GM23338 (cell line): ENCODE measurements around the gene KCNK1. TPM values are rescaled to one million over a fixed set of nuclear protein-coding genes. Genes with fewer than 3 reads are reported as not detected.

Experiments
- ATAC-seq: fragments of 200-7000 bp; cut with Tn5 transposase; 3 replicates; pipeline ENCODE4 v1.9.1; 2020
- DNase-seq: peaks from one replicate; pipeline ENCODE4 v3.0.0-alpha.2; 2015; ENCODE audit warnings: low spot score
- H2AFZ ChIP-seq: fragments of 200-600 bp; sonication (generic); 2 replicates; pipeline ENCODE4 v1.8.0; 2016; ENCODE audit warnings: antibody characterized with exemption, mild to moderate bottlenecking, moderate library complexity
- H3F3A ChIP-seq: fragments of 200-600 bp; sonication (generic); replicated peaks from 2 replicates; pipeline ENCODE4 v1.8.0; 2017; ENCODE audit warnings: antibody characterized with exemption, mixed run types, low read depth
- H3K27ac ChIP-seq: fragments of 200-600 bp; sonication (generic); 2 replicates; pipeline ENCODE4 v1.6.1; 2016; ENCODE audit warnings: low read depth
- H3K27me3 ChIP-seq: fragments of 200-600 bp; sonication (generic); 2 replicates; pipeline ENCODE4 v1.8.0; 2016; ENCODE audit warnings: mild to moderate bottlenecking, mixed run types, moderate library complexity; ENCODE audit not compliant: insufficient read depth
- H3K36me3 ChIP-seq: fragments of 200-600 bp; sonication (generic); 2 replicates; pipeline ENCODE4 v1.8.0; 2016; ENCODE audit warnings: mild to moderate bottlenecking; ENCODE audit not compliant: insufficient read depth
- H3K4me1 ChIP-seq: fragments of 200-600 bp; sonication (generic); 2 replicates; pipeline ENCODE4 v1.8.0; 2016; ENCODE audit warnings: mild to moderate bottlenecking, moderate library complexity; ENCODE audit not compliant: insufficient read depth
- H3K4me2 ChIP-seq: fragments of 200-600 bp; sonication (generic); 2 replicates; pipeline ENCODE4 v1.7.1; 2017; ENCODE audit warnings: mixed run types
- H3K4me3 ChIP-seq: fragments of 200-600 bp; sonication (generic); 2 replicates; pipeline ENCODE4 v1.6.1; 2016; ENCODE audit warnings: mixed run types
- H3K79me2 ChIP-seq: fragments of 200-600 bp; sonication (generic); replicated peaks from 2 replicates; pipeline ENCODE4 v1.8.0; 2017; ENCODE audit warnings: mild to moderate bottlenecking; ENCODE audit not compliant: insufficient read depth
- H3K9me2 ChIP-seq: fragments of 200-600 bp; sonication (generic); 2 replicates; pipeline ENCODE4 v1.8.0; 2017; ENCODE audit not compliant: insufficient read depth
- H4K20me1 ChIP-seq: fragments of 200-600 bp; sonication (generic); replicated peaks from 2 replicates; pipeline ENCODE4 v1.8.0; 2017; ENCODE audit warnings: mild to moderate bottlenecking; ENCODE audit not compliant: insufficient read depth
- H3K27ac Mint-ChIP-seq: 2 replicates; pipeline ENCODE4 v1.8.0; 2020; ENCODE audit warnings: inconsistent platforms, mild to moderate bottlenecking, moderate library complexity, mixed read lengths
- H3K27me3 Mint-ChIP-seq: 3 replicates; pipeline ENCODE4 v1.8.0; 2022; ENCODE audit warnings: low read depth, mild to moderate bottlenecking, moderate library complexity, mixed read lengths, inconsistent platforms; ENCODE audit not compliant: insufficient read depth, poor library complexity
- H3K36me3 Mint-ChIP-seq: 3 replicates; pipeline ENCODE4 v1.8.0; 2021; ENCODE audit warnings: low read depth, mild to moderate bottlenecking, inconsistent platforms, moderate library complexity, mixed read lengths
- H3K4me1 Mint-ChIP-seq: 3 replicates; pipeline ENCODE4 v1.8.0; 2020; ENCODE audit warnings: mild to moderate bottlenecking, inconsistent platforms, mixed read lengths
- H3K4me3 Mint-ChIP-seq: 3 replicates; pipeline ENCODE4 v1.8.0; 2021; ENCODE audit warnings: moderate library complexity, mild to moderate bottlenecking, inconsistent platforms, mixed read lengths
- H3K9me3 Mint-ChIP-seq: 3 replicates; pipeline ENCODE4 v1.8.0; 2020; ENCODE audit warnings: moderate library complexity, mild to moderate bottlenecking, inconsistent platforms, mixed read lengths
- CTCF ChIP-seq, 2 experiments: fragments of 200-600 bp in 1 of 2; sonication (generic) in 1 of 2; conservative IDR thresholded peaks; 2 replicates each; pipeline versions ENCODE4 v1.5.1 to v1.6.1; 2016 to 2017; ENCODE audit warnings: antibody characterized with exemption in 2 of 2, low read depth in 2 of 2, mild to moderate bottlenecking in 2 of 2, moderate library complexity in 1 of 2
- EZH2 ChIP-seq: fragments of 200-600 bp; sonication (generic); IDR thresholded peaks from one replicate; pipeline ENCODE4 v1.8.0; 2017; ENCODE audit warnings: antibody characterized with exemption, mild to moderate bottlenecking, low read depth; ENCODE audit not compliant: unreplicated experiment
- JUNB ChIP-seq: IDR thresholded peaks from one replicate; pipeline ENCODE4 v1.6.1; 2016; ENCODE audit warnings: antibody characterized with exemption; ENCODE audit not compliant: unreplicated experiment
- NANOG ChIP-seq: IDR thresholded peaks from 2 replicates; pipeline ENCODE4 v1.6.1; 2016; ENCODE audit warnings: antibody characterized with exemption, borderline replicate concordance
- STAT1 ChIP-seq: IDR thresholded peaks from one replicate; pipeline ENCODE4 v1.6.1; 2016; ENCODE audit warnings: antibody characterized with exemption; ENCODE audit not compliant: unreplicated experiment
- polyA plus RNA-seq: library from polyadenylated mRNA; unstranded; fragments of >200 nt; fragmentation: Nextera tagmentation; extraction: Ambion mirVana; gene quantifications from 2 replicates; pipeline ENCODE4 v1.2.1, GENCODE V29; 2016
- total RNA-seq: library from RNA; depleted of rRNA; stranded (reverse); fragments of >200 nt; shearing (Covaris generic); gene quantifications from 2 replicates; pipeline ENCODE4 v1.2.3, GENCODE V29; 2014
- TF ChIP-seq, protein P1 (sequence below): fragments of 250-450 bp; sonication (Bioruptor Pico); IDR thresholded peaks from 2 replicates; pipeline ENCODE4 v1.5.0; 2020; ENCODE audit warnings: mild to moderate bottlenecking, moderate library complexity
- TF ChIP-seq, protein P2 (sequence below): IDR thresholded peaks from 2 replicates; pipeline ENCODE4 v1.6.1; 2016; ENCODE audit warnings: antibody characterized with exemption
- TF ChIP-seq, protein P3 (sequence below): IDR thresholded peaks from one replicate; pipeline ENCODE4 v1.6.1; 2018; ENCODE audit warnings: antibody characterized with exemption; ENCODE audit not compliant: unreplicated experiment

KCNK1 gene
- total and polyA plus RNA-seq, 2 experiments from 2014 or later = 10.1 to 12.7 TPM

DNA sequence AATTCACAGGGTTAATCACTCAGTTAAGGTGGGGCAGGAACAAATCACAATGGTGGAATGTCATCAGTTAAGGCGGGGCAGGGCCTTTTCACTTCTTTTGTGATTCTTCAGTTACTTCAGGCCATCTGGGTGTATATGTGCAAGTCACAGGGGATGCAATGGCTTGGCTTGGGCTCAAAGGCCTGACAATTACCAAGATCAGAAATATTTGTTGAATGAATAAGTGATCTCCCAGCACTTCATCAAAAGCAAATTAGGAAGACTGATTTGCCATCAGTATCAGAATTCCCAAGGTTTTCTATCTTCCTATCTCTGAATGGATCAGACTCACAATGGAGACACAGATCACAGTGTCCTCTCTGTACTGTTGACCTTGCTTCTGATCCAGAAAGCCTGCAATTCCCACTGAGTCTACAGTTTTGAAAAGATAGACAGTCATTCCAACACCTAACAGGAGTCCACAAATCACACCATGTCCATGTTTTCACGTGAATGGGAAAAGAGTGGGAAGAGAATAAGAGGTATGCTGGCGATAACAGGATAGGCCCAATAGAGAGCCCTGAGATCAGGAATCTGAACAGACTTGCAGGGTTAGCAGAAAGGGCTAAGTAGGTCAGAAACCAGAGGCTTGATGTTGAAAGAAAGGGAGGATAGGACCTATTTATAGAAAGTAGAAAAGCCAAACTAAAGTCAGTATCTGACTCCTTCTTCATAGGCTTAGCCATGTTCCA, 75.3 kb downstream of the KCNK1 start (continued):
- TF ChIP-seq, protein P1, sequence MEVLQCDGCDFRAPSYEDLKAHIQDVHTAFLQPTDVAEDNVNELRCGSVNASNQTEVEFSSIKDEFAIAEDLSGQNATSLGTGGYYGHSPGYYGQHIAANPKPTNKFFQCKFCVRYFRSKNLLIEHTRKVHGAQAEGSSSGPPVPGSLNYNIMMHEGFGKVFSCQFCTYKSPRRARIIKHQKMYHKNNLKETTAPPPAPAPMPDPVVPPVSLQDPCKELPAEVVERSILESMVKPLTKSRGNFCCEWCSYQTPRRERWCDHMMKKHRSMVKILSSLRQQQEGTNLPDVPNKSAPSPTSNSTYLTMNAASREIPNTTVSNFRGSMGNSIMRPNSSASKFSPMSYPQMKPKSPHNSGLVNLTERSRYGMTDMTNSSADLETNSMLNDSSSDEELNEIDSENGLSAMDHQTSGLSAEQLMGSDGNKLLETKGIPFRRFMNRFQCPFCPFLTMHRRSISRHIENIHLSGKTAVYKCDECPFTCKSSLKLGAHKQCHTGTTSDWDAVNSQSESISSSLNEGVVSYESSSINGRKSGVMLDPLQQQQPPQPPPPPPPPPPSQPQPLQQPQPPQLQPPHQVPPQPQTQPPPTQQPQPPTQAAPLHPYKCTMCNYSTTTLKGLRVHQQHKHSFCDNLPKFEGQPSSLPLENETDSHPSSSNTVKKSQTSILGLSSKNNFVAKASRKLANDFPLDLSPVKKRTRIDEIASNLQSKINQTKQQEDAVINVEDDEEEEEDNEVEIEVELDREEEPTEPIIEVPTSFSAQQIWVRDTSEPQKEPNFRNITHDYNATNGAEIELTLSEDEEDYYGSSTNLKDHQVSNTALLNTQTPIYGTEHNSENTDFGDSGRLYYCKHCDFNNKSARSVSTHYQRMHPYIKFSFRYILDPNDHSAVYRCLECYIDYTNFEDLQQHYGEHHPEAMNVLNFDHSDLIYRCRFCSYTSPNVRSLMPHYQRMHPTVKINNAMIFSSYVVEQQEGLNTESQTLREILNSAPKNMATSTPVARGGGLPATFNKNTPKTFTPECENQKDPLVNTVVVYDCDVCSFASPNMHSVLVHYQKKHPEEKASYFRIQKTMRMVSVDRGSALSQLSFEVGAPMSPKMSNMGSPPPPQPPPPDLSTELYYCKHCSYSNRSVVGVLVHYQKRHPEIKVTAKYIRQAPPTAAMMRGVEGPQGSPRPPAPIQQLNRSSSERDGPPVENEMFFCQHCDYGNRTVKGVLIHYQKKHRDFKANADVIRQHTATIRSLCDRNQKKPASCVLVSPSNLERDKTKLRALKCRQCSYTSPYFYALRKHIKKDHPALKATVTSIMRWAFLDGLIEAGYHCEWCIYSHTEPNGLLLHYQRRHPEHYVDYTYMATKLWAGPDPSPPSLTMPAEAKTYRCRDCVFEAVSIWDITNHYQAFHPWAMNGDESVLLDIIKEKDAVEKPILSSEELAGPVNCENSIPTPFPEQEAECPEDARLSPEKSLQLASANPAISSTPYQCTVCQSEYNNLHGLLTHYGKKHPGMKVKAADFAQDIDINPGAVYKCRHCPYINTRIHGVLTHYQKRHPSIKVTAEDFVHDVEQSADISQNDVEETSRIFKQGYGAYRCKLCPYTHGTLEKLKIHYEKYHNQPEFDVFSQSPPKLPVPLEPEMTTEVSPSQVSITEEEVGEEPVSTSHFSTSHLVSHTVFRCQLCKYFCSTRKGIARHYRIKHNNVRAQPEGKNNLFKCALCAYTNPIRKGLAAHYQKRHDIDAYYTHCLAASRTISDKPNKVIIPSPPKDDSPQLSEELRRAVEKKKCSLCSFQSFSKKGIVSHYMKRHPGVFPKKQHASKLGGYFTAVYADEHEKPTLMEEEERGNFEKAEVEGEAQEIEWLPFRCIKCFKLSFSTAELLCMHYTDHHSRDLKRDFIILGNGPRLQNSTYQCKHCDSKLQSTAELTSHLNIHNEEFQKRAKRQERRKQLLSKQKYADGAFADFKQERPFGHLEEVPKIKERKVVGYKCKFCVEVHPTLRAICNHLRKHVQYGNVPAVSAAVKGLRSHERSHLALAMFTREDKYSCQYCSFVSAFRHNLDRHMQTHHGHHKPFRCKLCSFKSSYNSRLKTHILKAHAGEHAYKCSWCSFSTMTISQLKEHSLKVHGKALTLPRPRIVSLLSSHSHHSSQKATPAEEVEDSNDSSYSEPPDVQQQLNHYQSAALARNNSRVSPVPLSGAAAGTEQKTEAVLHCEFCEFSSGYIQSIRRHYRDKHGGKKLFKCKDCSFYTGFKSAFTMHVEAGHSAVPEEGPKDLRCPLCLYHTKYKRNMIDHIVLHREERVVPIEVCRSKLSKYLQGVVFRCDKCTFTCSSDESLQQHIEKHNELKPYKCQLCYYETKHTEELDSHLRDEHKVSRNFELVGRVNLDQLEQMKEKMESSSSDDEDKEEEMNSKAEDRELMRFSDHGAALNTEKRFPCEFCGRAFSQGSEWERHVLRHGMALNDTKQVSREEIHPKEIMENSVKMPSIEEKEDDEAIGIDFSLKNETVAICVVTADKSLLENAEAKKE (CRISPR knock-in tag) = no peak
- no peak for TF ChIP-seq NANOG
- TF ChIP-seq JUNB = no peak

- H3K4me1 Mint-ChIP-seq = peaks cover 27% of the 10 kb centered on the region
- H3K27me3 Mint-ChIP-seq = peaks cover 2% of the 10 kb centered on the region
- Histone ChIP-seq H3K27ac (no peak overlapping the region), H3K4me3 (no peak overlapping the region), H3K4me1 (peaks cover 10% of the 10 kb centered on the region), H3K4me2 (no peak overlapping the region), H4K20me1 (no peaks in the 10 kb centered on the region), H3K36me3 (no peaks in the 10 kb centered on the region), H3K27me3 (no peaks in the 10 kb centered on the region), H3K9me2 (no peaks in the 10 kb centered on the region; the same call in 1 of the 2 replicates), H2AFZ (no peak overlapping the region), H3F3A (no peaks in the 10 kb centered on the region), H3K79me2 (no peaks in the 10 kb centered on the region)
- ATAC-seq (no peak), DNase-seq (no peak)
- no peak overlapping the region for H3K27ac Mint-ChIP-seq
- H3K9me3 Mint-ChIP-seq = no peaks in the 10 kb centered on the region; the same call in 2 of the 3 replicates
- H3K36me3 Mint-ChIP-seq = no peaks in the 10 kb centered on the region
- no peak overlapping the region for H3K4me3 Mint-ChIP-seq
- TF ChIP-seq EZH2 (no peak), STAT1 (no peak), CTCF (conservative IDR thresholded peaks at IDR 0.05; ENCODE audit: low read depth in 2 of 2) (no peak)
- TF ChIP-seq, protein P2, sequence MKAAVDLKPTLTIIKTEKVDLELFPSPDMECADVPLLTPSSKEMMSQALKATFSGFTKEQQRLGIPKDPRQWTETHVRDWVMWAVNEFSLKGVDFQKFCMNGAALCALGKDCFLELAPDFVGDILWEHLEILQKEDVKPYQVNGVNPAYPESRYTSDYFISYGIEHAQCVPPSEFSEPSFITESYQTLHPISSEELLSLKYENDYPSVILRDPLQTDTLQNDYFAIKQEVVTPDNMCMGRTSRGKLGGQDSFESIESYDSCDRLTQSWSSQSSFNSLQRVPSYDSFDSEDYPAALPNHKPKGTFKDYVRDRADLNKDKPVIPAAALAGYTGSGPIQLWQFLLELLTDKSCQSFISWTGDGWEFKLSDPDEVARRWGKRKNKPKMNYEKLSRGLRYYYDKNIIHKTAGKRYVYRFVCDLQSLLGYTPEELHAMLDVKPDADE = no peak
- TF ChIP-seq, protein P3, sequence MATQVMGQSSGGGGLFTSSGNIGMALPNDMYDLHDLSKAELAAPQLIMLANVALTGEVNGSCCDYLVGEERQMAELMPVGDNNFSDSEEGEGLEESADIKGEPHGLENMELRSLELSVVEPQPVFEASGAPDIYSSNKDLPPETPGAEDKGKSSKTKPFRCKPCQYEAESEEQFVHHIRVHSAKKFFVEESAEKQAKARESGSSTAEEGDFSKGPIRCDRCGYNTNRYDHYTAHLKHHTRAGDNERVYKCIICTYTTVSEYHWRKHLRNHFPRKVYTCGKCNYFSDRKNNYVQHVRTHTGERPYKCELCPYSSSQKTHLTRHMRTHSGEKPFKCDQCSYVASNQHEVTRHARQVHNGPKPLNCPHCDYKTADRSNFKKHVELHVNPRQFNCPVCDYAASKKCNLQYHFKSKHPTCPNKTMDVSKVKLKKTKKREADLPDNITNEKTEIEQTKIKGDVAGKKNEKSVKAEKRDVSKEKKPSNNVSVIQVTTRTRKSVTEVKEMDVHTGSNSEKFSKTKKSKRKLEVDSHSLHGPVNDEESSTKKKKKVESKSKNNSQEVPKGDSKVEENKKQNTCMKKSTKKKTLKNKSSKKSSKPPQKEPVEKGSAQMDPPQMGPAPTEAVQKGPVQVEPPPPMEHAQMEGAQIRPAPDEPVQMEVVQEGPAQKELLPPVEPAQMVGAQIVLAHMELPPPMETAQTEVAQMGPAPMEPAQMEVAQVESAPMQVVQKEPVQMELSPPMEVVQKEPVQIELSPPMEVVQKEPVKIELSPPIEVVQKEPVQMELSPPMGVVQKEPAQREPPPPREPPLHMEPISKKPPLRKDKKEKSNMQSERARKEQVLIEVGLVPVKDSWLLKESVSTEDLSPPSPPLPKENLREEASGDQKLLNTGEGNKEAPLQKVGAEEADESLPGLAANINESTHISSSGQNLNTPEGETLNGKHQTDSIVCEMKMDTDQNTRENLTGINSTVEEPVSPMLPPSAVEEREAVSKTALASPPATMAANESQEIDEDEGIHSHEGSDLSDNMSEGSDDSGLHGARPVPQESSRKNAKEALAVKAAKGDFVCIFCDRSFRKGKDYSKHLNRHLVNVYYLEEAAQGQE = no peak
Observed at GRCh38 chr1:233689748-233690254, 75.9 kb downstream of the KCNK1 start.
